CD14-positive monocyte (primary cell): Measurements from ENCODE around the gene OR3A1. TPM values are rescaled to one million over a fixed set of nuclear protein-coding genes. Genes with fewer than 3 reads are reported as not detected.
"Not testable (repeated sequence)": the region's sequence is repeated elsewhere in the genome, so short reads cannot be mapped to it uniquely, and the experiment has no call there.

ENCODE experiments used
- DNase-seq, 3 donors: peaks; one replicate each; pipeline ENCODE4 v3.0.0-alpha.2; 2011 to 2022
- H2AFZ ChIP-seq: 2 replicates; pipeline ENCODE4 v1.6.0; 2012; ENCODE audit warnings: mild to moderate bottlenecking, low read depth, low read length, inconsistent platforms; ENCODE audit not compliant: insufficient read depth, poor library complexity, severe bottlenecking
- H3K27ac ChIP-seq, 2 donors: 1 replicate in 1 of 2; 2 replicates in 1 of 2; pipeline ENCODE4 v1.5.1; 2012 to 2013; ENCODE audit warnings: low read length in 2 of 2, control low read depth in 1 of 2, inconsistent platforms in 1 of 2, low read depth in 1 of 2, mild to moderate bottlenecking in 1 of 2
- H3K27me3 ChIP-seq, 2 donors: one replicate each; pipeline versions ENCODE4 v1.6.0 to v1.6.1; 2011 to 2013; ENCODE audit warnings: low read length in 2 of 2; ENCODE audit not compliant: control insufficient read depth in 2 of 2, insufficient read depth in 2 of 2
- H3K36me3 ChIP-seq, 2 donors: replicated peaks in 1 of 2; 1 replicate in 1 of 2; 2 replicates in 1 of 2; pipeline versions ENCODE4 v1.5.1 to v1.6.1; 2012 to 2013; ENCODE audit warnings: low read length in 2 of 2, control low read depth in 1 of 2, inconsistent platforms in 1 of 2, mild to moderate bottlenecking in 1 of 2; ENCODE audit not compliant: insufficient read depth in 2 of 2, control insufficient read depth in 1 of 2
- H3K4me1 ChIP-seq, 2 donors: 1 replicate in 1 of 2; 2 replicates in 1 of 2; pipeline versions ENCODE4 v1.5.1 to v1.6.1; 2012 to 2013; ENCODE audit warnings: low read length in 2 of 2, control low read depth in 1 of 2, inconsistent platforms in 1 of 2, mild to moderate bottlenecking in 1 of 2, moderate library complexity in 1 of 2; ENCODE audit not compliant: insufficient read depth in 2 of 2, control insufficient read depth in 1 of 2
- H3K4me2 ChIP-seq: replicated peaks from 2 replicates; pipeline ENCODE3; 2012; ENCODE audit warnings: low read length, moderate library complexity, mild to moderate bottlenecking; ENCODE audit not compliant: poor library complexity, severe bottlenecking; ENCODE audit errors: extremely low read depth
- H3K4me3 ChIP-seq, 3 experiments: fragments of 200-600 bp in 1 of 3; sonication (generic) in 1 of 3; replicated peaks in 1 of 3; 1 replicate in 2 of 3; 2 replicates in 1 of 3; pipeline ENCODE4 v1.5.1; 2011 to 2013; ENCODE audit warnings: low read length in 3 of 3, mild to moderate bottlenecking in 3 of 3, control low read depth in 2 of 3, low read depth in 2 of 3, inconsistent platforms in 1 of 3, moderate library complexity in 1 of 3
- H3K79me2 ChIP-seq: 2 replicates; pipeline ENCODE4 v1.6.0; 2012; ENCODE audit warnings: mild to moderate bottlenecking, control low read depth, inconsistent platforms, low read length, moderate library complexity; ENCODE audit not compliant: insufficient read depth
- H3K9ac ChIP-seq: 2 replicates; pipeline ENCODE4 v1.6.0; 2017; ENCODE audit warnings: low read length, mild to moderate bottlenecking; ENCODE audit not compliant: insufficient read depth, poor library complexity, severe bottlenecking
- H3K9me3 ChIP-seq, 2 donors: replicated peaks in 1 of 2; 1 replicate in 1 of 2; 2 replicates in 1 of 2; pipeline versions ENCODE4 v1.5.1 to v1.6.1; 2012 to 2013; ENCODE audit warnings: low read length in 2 of 2, control low read depth in 1 of 2; ENCODE audit not compliant: control insufficient read depth in 1 of 2, insufficient read depth in 1 of 2
- H4K20me1 ChIP-seq: 2 replicates; pipeline ENCODE4 v1.6.0; 2012; ENCODE audit warnings: mild to moderate bottlenecking, low read length, control low read depth, moderate library complexity; ENCODE audit not compliant: insufficient read depth
- H3K27ac Mint-ChIP-seq, 7 donors: one replicate each; pipeline ENCODE4 v1.8.0; 2020; ENCODE audit warnings: mild to moderate bottlenecking in 7 of 7, mixed read lengths in 7 of 7, moderate library complexity in 6 of 7, inconsistent platforms in 2 of 7
- H3K27me3 Mint-ChIP-seq, 3 donors: one replicate each; pipeline ENCODE4 v1.8.0; 2021 to 2022; ENCODE audit warnings: low read depth in 3 of 3, mild to moderate bottlenecking in 3 of 3, mixed read lengths in 3 of 3, moderate library complexity in 3 of 3, inconsistent platforms in 1 of 3
- H3K36me3 Mint-ChIP-seq, 2 donors: one replicate each; pipeline ENCODE4 v1.8.0; 2020; ENCODE audit warnings: mixed read lengths in 2 of 2, inconsistent platforms in 1 of 2, mild to moderate bottlenecking in 1 of 2
- H3K4me1 Mint-ChIP-seq: one replicate; pipeline ENCODE4 v1.8.0; 2020; ENCODE audit warnings: mild to moderate bottlenecking, mixed read lengths
- H3K4me3 Mint-ChIP-seq, 2 donors: one replicate each; pipeline ENCODE4 v1.8.0; 2020; ENCODE audit warnings: mild to moderate bottlenecking in 2 of 2, mixed read lengths in 2 of 2, moderate library complexity in 1 of 2
- H3K9me3 Mint-ChIP-seq, 7 donors: one replicate each; pipeline ENCODE4 v1.8.0; 2020 to 2022; ENCODE audit warnings: mixed read lengths in 7 of 7, mild to moderate bottlenecking in 6 of 7, moderate library complexity in 6 of 7, inconsistent platforms in 2 of 7
- WGBS: methylation state at CpG from one replicate; pipeline ENCODE4 v1.1.5; 2013; ENCODE audit warnings: missing lambda C conversion rate; ENCODE audit not compliant: insufficient coverage; 5-methylcytosine and 5-hydroxymethylcytosine counted together
- intact Hi-C, 2 donors: fragments of 100-400 bp; cut with micrococcal nuclease; formaldehyde crosslinking; loops; one replicate each; pipeline versions ENCODE4 v1.15.0 to v1.15.1; 2023
- polyA plus RNA-seq, 3 donors: library from polyadenylated mRNA; depleted of rRNA in 1 of 3; unstranded in 2 of 3; stranded (reverse) in 1 of 3; fragments of 300-500 nt in 2 of 3; fragments of >200 nt in 1 of 3; fragmentation: Illumina TruSeq in 2 of 3; gene quantifications; 1 replicate in 2 of 3; 2 replicates in 1 of 3; pipeline ENCODE4 v1.2.3, GENCODE V29; 2012 to 2021

OR3A1 gene
- polyA plus RNA-seq, 3 donors = 0.18 TPM; not detected in 2

DNA sequence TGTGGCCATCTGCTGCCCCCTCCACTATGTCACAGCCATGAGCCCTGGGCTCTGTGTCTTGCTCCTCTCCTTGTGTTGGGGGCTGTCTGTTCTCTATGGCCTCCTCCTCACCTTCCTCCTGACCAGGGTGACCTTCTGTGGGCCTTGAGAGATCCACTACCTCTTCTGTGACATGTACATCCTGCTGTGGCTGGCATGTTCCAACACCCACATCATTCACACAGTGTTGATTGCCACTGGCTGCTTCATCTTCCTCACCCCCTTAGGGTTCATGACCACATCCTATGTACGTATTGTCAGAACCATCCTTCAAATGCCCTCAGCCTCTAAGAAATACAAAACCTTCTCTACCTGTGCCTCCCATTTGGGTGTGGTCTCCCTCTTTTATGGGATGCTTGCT is 57.1 kb downstream of the OR3A1 start:
- H3K27ac Mint-ChIP-seq, H3K36me3 Mint-ChIP-seq, H3K27ac ChIP-seq, H3K9me3 ChIP-seq, H3K36me3 ChIP-seq, DNase-seq, H3K4me1 Mint-ChIP-seq, H3K9me3 Mint-ChIP-seq, H3K4me3 ChIP-seq, H3K79me2 ChIP-seq, H3K4me3 Mint-ChIP-seq, H3K27me3 Mint-ChIP-seq, intact Hi-C loops, H4K20me1 ChIP-seq, H3K9ac ChIP-seq, H3K27me3 ChIP-seq, H3K4me1 ChIP-seq, H3K4me2 ChIP-seq, H2AFZ ChIP-seq: not testable (repeated sequence)
- WGBS = no CpG with 5 or more reads among the region's 1 CpG

Other genes with a start within 250 kb of the OR3A1 start
- gene OR1D5, start 234.8 kb downstream of the OR3A1 start, polyA plus RNA-seq = not detected
- not detected for gene OR1D2, start 193.9 kb downstream of the OR3A1 start, polyA plus RNA-seq
- not detected for gene OR1G1, start 170.8 kb downstream of the OR3A1 start, polyA plus RNA-seq
- gene OR1A2, start 100.8 kb downstream of the OR3A1 start, polyA plus RNA-seq = not detected
- not detected for gene OR1A1, start 90.7 kb downstream of the OR3A1 start, polyA plus RNA-seq
- gene OR3A2, start 87.9 kb upstream of the OR3A1 start, polyA plus RNA-seq = not detected
- gene OR1E1, start 100.0 kb upstream of the OR3A1 start, polyA plus RNA-seq = not detected
- not detected for gene OR3A3, start 113.0 kb upstream of the OR3A1 start, polyA plus RNA-seq
- not detected for gene OR1E2, start 135.5 kb upstream of the OR3A1 start, polyA plus RNA-seq
- gene SPATA22, start 173.5 kb upstream of the OR3A1 start, polyA plus RNA-seq = under 1 TPM in 1 of 3 donors, not detected in 2; 0.13 TPM
- gene ASPA, start 177.6 kb upstream of the OR3A1 start, polyA plus RNA-seq = not detected